ENCODE measurements around the gene TMEM272.

GRCh38 chr13:51782026-51782710 is 62.8 kb downstream of the TMEM272 start:
- TF ChIP-seq CTCF (conservative IDR thresholded peaks at IDR 0.05 in 1 of 2, IDR thresholded peaks at IDR 0.05 in 1 of 2; ENCODE audit: extremely low read depth in 1 of 2, insufficient read depth in 1 of 2, low read depth in 1 of 2, low read length in 2 of 2), result no peak
- no peak for TF ChIP-seq EZH2 (IDR thresholded peaks at IDR 0.05; ENCODE audit: borderline replicate concordance, low read length)

Measured in mammary epithelial cell (primary cell).